ENCODE results near the gene PCF11.
A peak's percentile ranks its signal among the peaks of the same experiment; 100 is the strongest.
"Not testable (repeated sequence)": the region's sequence is repeated elsewhere in the genome, so short reads cannot be mapped to it uniquely, and the experiment has no call there.

PCF11 gene

DNA sequence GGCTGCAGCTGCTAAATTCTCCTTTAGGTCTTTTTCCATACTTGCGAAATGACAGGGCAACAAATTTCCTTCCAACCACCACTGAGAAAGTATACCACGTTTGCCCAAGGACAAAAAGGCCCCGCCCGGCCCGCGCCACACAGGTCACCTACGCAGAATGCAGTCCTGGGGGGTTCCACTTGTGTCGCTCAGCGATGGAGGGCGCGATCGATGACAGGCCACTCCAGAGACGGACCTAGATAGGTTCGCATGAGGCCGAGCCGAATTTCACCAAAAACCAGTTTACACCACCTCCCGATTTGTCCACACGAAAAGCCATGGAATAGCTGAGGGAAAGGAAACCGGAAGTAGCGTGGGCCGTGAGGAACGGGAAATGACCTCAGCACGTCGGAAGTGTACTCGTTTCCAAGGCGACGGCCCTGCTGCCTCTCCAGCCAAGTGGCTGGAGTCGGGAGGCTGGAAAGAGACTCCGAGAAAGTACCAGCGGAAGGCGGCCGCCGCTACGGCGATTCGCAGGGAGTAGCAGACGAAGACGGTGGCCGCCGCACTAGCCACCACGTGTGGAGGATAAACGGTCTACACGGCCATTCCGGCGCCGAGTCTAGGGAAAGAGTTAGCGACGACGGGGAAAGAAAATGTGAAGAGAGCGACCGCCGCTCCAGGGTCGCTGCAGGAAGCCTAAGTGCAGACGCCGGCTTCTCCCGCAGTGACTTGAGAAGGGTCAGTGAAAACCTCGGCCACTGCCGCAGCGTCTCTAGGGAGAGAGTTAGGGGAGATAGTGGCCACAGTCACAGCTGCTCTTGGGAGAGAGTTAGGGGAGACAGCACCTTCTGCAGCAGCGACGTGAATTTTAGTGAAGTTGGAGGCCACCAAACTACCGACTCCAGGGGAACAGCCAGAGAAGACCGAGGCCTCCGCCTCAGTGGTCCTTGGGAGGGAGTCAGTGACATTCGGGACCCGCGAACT, 36.7 kb downstream of the PCF11 start, which contains the start of gene ANKRD42:
ANKRD42 (plus strand) TSS at position 398 of the 966 bp plus-strand sequence. CDS start 959 bp downstream, outside the sequence.
- DNase-seq (ENCODE audit: low read depth), result peak; percentile 75

DNA sequence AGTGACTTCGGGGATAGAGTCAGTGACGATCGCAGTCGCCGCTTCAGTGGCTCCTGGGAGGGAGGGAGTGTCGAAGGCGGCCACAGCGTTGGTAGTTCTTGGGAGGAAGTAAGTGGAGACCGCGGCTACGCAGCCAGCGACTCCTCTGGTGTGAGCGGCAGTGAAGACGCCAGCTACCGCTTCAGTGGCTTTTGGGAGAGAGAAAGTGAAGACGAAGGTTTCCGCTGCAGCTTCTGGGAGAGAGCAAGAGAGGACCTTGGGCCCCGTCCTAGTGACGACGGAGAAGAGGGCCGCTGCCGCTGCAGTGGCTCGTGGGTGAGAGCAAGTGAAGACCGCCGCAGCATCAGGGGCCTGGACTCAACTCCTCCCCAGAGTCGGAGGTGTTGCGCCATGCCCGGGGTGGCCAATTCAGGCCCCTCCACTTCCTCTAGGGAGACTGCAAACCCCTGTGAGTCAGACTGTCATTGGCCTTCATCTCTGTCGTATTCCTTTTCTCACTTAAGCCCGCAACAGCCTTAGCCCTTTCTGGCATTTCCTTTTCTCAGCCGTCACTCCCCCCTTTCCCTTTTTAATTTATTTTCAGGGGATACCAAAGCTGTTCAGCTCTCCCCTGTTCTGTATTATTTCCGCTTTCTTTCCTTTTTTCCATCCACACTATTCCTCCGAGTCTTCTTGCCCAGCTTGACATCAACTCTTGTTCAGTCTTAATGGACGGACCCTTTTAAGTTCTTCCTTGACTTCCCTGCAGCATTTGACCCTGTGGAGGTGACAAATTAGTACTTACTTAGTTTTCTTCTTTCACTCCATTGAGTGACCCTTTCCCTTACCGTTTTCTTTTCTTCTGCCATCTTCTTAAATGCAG, 37.6 kb downstream of the PCF11 start:
- DNase-seq (ENCODE audit: low read depth), result peak; percentile 42

DNA sequence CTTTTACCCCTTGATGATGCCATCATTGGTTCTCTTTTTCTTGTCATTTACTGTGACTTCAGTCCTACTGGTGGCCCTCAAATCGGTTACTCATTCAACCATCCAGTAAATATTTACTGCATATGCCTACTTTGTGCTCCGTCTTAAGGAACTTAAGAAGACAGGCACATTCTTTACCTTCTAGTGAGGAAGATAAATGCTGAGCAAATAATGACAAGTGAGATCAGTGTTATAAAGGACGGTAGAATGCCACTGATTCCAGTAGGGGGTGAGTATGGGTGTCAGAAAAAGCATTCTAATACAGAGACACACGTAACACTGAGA, 38.2 kb downstream of the PCF11 start:
- DNase-seq (ENCODE audit: low read depth), result no peak

DNA sequence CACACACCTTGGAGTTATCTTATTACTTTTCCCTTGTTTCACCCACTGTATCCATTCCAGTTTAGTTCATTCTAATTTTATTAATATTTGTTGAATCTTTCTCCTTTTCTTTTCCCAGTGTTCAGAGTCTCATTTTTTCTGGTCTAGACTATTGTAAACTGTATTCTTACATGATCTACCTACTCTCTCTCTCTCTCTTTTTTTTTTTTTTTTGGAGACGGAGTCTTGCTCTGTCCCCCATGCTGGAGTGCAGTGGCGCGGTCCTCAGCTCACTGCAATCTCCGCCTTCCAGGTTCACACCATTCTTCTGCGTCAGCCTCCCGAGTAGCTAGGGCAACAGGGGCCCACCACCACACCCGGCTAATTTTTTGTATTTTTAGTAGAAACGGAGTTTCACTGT, 38.7 kb downstream of the PCF11 start:
- no peak for DNase-seq (ENCODE audit: low read depth)

DNA sequence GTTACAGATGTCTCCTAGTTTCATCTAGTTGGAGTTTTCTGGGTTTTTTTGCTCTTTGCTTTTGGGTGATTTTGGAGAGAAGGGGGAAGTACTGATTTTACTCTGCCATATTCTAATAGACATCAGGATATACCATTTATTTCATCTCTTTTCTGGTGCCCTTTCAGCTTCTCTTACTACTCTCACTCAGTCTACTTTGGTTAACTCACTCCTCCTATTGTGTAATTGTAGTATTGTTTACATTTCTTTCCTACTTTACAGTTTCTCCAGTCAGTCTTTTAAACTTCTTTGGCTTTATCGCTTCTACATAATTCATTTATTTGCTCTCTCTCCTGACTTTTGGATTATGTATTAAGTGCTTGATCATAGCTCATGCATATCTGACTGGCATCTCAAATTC, 43.1 kb downstream of the PCF11 start:
- no peak for DNase-seq (ENCODE audit: low read depth)

DNA sequence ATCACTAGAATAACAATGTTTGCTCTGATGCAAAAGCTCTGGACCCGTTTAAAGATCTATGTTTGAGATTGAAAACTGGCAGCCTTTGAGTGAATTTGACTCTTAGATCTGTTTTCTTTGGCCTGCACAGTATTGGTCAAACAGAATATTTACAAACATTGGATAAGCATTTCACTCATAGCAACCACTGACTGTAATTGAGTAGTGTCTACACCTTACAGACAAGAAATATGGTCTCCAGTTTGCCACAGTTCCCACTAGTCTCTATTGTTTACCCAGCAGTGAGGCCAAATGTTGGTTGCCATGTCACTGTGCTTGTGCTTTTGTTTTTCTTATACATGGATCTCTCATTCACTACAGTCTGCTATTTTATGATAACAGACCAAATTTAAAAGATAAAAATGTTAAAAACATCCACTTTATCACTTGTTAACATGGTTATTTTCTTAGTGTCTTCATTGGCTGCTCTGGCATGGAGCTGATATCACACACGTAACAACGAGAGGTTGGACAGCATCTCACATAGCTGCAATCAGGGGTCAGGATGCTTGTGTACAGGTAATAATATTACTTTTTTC, 48.8 kb downstream of the PCF11 start:
- DNase-seq (ENCODE audit: low read depth), result no peak

DNA sequence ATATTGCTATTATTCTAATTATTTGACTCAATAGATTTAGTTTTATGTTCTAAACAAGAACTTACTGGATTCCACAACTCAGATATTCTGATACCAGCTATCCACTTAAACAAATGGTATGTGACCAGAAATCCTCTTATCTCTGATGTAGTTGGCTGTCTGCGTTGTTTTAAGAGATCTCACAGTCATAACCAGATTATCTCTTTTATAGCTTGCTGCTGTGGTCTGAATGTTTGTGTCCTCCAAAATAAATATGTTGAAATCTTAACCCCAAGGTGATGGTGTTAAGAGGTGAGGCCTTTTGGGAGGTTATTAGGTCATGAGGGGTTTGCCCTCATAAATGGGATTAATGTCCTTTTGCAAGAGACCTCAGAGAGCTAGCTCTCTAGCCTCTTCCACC, 49.3 kb downstream of the PCF11 start:
- DNase-seq (ENCODE audit: low read depth), result no peak

DNA sequence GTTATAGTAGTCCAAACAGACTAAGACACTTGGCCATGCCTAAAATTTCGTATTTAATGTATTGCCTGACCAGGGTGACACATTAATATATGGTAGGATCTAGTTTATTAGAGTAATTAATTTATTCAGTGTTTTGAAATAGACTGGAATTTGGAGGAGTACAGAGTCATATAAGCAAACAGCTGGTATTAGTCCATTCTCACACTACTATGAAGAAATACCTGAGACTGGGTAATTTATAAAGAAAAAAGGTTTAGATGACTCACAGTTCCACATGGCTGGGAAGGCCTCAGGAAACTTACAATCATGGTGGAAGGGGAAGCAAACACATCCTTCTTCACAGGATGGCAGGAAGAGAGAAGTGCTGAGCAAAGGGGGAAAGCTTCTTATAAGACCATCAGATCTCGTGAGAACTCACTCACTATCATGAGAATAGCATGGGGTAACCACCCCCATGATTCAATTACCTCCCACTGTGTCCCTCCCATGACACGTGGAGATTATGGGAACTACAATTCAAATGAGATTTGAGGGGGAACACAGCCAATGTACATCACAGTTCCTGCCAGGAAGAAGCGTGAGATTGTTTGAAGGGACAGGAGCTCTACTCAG, 49.9 kb downstream of the PCF11 start:
- not testable (repeated sequence) for DNase-seq (ENCODE audit: low read depth)

DNA sequence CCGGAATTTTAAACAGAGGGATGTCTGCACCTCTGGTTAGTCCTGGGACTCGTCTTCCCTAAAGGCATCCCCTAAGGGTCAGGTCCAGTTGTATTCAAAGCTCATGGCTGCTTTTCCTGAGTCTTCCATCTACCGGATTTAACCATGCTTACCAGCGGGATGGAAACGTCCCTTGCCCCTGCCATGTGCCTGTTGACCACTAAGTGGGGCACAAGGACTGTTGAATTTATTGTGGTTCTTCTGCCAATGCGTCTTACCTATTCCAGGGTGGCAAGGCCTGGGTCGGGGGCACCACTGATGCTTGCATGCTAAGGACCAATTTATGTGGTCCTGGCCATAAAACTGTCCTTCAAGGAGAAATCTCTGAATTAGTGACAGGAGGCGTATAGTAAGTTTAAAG, 62.2 kb downstream of the PCF11 start:
- DNase-seq (ENCODE audit: low read depth), result no peak

DNA sequence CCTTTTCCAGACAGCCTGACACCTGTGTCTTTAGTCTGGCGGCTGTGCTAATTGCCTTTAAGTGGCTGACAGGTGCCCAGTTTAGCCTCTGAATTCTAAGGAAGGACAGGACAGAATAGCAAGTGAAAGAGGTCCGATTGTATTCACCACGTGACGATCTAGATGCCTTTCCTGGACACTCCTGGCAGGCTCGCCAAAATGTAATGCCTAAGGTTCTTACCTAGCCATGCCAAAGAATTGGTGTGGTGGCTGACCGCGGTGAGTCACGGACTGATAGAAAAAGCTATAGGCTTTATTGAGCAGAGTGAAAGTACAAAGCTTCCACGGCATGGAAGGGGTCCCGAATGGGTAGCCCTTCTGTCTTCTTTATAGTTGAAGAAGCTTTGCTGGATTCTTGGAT, 63.3 kb downstream of the PCF11 start:
- no peak for DNase-seq (ENCODE audit: low read depth)

DNA sequence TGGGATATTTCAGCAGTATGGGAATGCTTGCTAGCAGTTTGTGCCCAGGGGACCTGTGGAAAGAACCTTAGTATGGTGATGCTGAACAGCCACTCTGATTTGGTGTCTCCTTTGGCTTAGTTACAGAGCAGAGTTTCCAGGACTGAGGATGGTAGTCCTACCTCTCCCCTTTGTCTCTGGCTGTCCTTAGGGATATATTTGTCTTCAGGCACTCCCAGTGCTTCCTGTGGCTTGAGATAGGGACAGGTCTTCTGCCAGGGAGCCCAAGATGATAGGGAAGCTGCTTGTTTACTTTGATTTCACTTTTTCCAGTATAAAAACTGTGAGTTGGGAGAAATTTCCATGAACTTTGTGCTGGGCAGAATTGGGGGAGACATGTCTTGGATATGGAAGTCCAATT, 64.8 kb downstream of the PCF11 start:
- no peak for DNase-seq (ENCODE audit: low read depth)

DNA sequence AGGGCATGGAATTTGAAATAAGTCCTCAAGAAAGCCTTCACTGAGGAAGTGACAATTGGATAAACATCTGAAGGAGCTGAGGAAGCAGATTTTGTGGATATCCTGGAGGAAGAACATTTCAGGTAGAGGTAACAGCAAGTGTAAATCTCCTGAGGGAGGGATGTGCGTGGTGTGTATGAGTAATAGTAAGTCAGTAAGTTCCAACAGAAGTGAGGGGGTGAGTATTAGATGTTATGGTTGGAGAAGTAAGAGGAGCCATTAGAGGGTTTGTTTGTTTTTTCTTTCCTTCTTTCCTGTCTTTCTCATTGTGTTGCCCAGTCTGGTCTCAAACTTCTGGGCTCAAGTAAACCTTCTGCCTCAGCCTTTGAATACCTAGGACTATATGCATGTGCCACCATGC, 65.6 kb downstream of the PCF11 start:
- DNase-seq (ENCODE audit: low read depth), result no peak

DNA sequence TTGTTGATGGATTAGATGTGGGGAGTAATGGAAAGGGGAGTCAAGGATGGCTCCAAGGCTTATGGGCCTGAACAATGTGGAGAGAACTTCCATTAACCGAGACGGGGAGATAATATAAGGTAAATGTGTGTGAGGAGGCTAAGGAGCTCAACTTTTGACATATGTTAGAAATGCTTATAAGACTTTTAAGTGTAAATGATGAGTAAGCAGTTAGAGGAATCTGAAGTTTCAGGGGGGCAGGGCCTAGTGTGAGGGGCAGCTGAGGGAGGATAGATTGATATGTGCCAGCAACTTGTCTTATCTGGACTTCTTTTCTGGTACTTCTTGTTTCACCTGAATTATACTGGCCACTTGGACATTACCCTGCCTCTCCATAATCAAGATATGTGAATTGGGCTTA, 66.5 kb downstream of the PCF11 start:
- DNase-seq (ENCODE audit: low read depth), result no peak

DNA sequence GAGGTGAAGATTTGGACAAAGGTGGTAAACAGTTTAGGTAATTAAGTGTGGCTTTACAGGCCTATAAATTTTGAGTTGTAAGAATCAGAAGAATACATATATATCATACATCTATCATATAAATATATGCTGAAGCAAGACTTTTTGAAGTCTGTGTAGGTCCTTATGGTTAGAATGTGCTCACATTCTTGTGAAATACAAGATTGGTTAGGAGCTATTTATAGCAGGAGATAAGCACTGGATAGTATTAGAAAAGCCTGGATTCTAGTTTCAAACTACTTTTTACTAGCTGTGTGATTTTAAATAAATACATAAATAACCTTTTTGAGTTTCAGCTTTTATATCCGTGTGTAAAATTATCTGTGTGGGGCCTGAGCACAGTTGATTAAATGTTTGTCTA, 78.9 kb downstream of the PCF11 start:
- no peak for DNase-seq (ENCODE audit: low read depth)
